Measurements from ENCODE around the gene CCL13. TPM values are rescaled to one million over a fixed set of nuclear protein-coding genes. Genes with fewer than 3 reads are reported as not detected.

Gene CCL13
- total RNA-seq, 1 donor from 2014 or later = not detected

GRCh38 chr17:34366010-34366409 lies 9.7 kb downstream of the CCL13 start:
- Mint-ChIP-seq H3K9me3 (ENCODE audit: low read depth) (no peaks in the 10 kb centered on the region), H3K4me3 (ENCODE audit: low read depth) (no peak overlapping the region), H3K4me1 (ENCODE audit: low read depth) (peaks cover 2% of the 10 kb centered on the region), H3K36me3 (ENCODE audit: insufficient read depth) (no peaks in the 10 kb centered on the region), H3K27ac (no peak overlapping the region), H3K27me3 (peaks cover 15% of the 10 kb centered on the region)
- no peak for DNase-seq (ENCODE audit: low spot score, unreplicated experiment)
- no peak for TF ChIP-seq CTCF (IDR thresholded peaks at IDR 0.05; ENCODE audit: unreplicated experiment)

GRCh38 chr17:34366529-34367107 lies 10.3 kb downstream of the CCL13 start:
- no peak overlapping the region for H3K4me3 Mint-ChIP-seq (ENCODE audit: low read depth)
- DNase-seq (ENCODE audit: low spot score, unreplicated experiment) = no peak

GRCh38 chr17:34367486-34368195 lies 11.4 kb downstream of the CCL13 start:
- no peak for DNase-seq (ENCODE audit: low spot score, unreplicated experiment)
- Mint-ChIP-seq H3K4me1 (ENCODE audit: low read depth) (no peaks in the 10 kb centered on the region), H3K27me3 (peaks cover 9% of the 10 kb centered on the region), H3K27ac (no peak overlapping the region), H3K4me3 (ENCODE audit: low read depth) (no peak overlapping the region), H3K36me3 (ENCODE audit: insufficient read depth) (no peaks in the 10 kb centered on the region), H3K9me3 (ENCODE audit: low read depth) (no peaks in the 10 kb centered on the region)
- no peak for TF ChIP-seq CTCF (IDR thresholded peaks at IDR 0.05; ENCODE audit: unreplicated experiment)

More at GRCh38 chr17:34366529-34367107, 10.3 kb downstream of the CCL13 start:
- Mint-ChIP-seq H3K9me3 (ENCODE audit: low read depth) (no peaks in the 10 kb centered on the region), H3K4me1 (ENCODE audit: low read depth) (no peaks in the 10 kb centered on the region), H3K36me3 (ENCODE audit: insufficient read depth) (no peaks in the 10 kb centered on the region), H3K27ac (no peak overlapping the region), H3K27me3 (peaks cover 14% of the 10 kb centered on the region)
- no peak for TF ChIP-seq CTCF (IDR thresholded peaks at IDR 0.05; ENCODE audit: unreplicated experiment)

GRCh38 chr17:34368196-34368945 lies 12.1 kb downstream of the CCL13 start:
- TF ChIP-seq CTCF (IDR thresholded peaks at IDR 0.05; ENCODE audit: unreplicated experiment) = no peak
- Mint-ChIP-seq H3K4me3 (ENCODE audit: low read depth) (no peak overlapping the region), H3K36me3 (ENCODE audit: insufficient read depth) (no peaks in the 10 kb centered on the region)

GRCh38 chr17:34368946-34369500 lies 12.7 kb downstream of the CCL13 start:
- H3K4me1 Mint-ChIP-seq (ENCODE audit: low read depth) = no peaks in the 10 kb centered on the region
- H3K27me3 Mint-ChIP-seq = peaks cover 9% of the 10 kb centered on the region
- DNase-seq (ENCODE audit: low spot score, unreplicated experiment) = no peak
- H3K4me3 Mint-ChIP-seq (ENCODE audit: low read depth) = no peak overlapping the region
- no peaks in the 10 kb centered on the region for H3K9me3 Mint-ChIP-seq (ENCODE audit: low read depth)
- no peak overlapping the region for H3K27ac Mint-ChIP-seq
- H3K36me3 Mint-ChIP-seq (ENCODE audit: insufficient read depth) = no peaks in the 10 kb centered on the region
- no peak for TF ChIP-seq CTCF (IDR thresholded peaks at IDR 0.05; ENCODE audit: unreplicated experiment)

More at GRCh38 chr17:34368196-34368945, 12.1 kb downstream of the CCL13 start:
- H3K4me1 Mint-ChIP-seq (ENCODE audit: low read depth) = no peaks in the 10 kb centered on the region
- no peak overlapping the region for H3K27ac Mint-ChIP-seq
- H3K9me3 Mint-ChIP-seq (ENCODE audit: low read depth) = no peaks in the 10 kb centered on the region
- H3K27me3 Mint-ChIP-seq = peaks cover 9% of the 10 kb centered on the region
- no peak for DNase-seq (ENCODE audit: low spot score, unreplicated experiment)

Data from progenitor cell of endocrine pancreas (in vitro differentiated cells).